H1 (cell line): Measurements from ENCODE around the gene RTN4. TPM values are rescaled to one million over a fixed set of nuclear protein-coding genes. Genes with fewer than 3 reads are reported as not detected.

Experiments
- CTCF ChIA-PET: fragments of 300-600 bp; sonication (Branson Sonifier 250); formaldehyde crosslinking; loops from one replicate; lab custom pipeline; 2021; ENCODE audit not compliant: partially characterized antibody; lab: Charles Lee
- POLR2A ChIA-PET: fragments of 300-600 bp; sonication (Branson Sonifier 250); formaldehyde crosslinking; loops from one replicate; lab custom pipeline; 2021; ENCODE audit warnings: inconsistent platforms; ENCODE audit not compliant: partially characterized antibody; lab: Charles Lee
- DNase-seq, 2 experiments: peaks; one replicate each; pipeline versions ENCODE4 v3.0.0 to v3.0.0-alpha.2; 2010 to 2022; ENCODE audit warnings: low spot score in 2 of 2, low read depth in 1 of 2, mixed read lengths in 1 of 2
- FAIRE-seq: peaks from 2 replicates; lab custom pipeline; 2011; peaks lifted over from hg19 to GRCh38; lab: Jason Lieb, UNC
- H2AFZ ChIP-seq: 2 replicates; pipeline ENCODE4 v1.8.1; 2012; ENCODE audit warnings: low read length, inconsistent platforms
- H2AK5ac ChIP-seq: 2 replicates; pipeline ENCODE4 v1.6.1; 2013; ENCODE audit warnings: low read depth, low read length
- H2BK120ac ChIP-seq: replicated peaks from 2 replicates; pipeline ENCODE3; 2013; ENCODE audit warnings: low read depth, low read length, inconsistent platforms
- H2BK12ac ChIP-seq: 2 replicates; pipeline ENCODE4 v1.6.1; 2013; ENCODE audit warnings: low read depth, low read length
- H2BK15ac ChIP-seq: 2 replicates; pipeline ENCODE4 v1.6.1; 2013; ENCODE audit warnings: low read length
- H2BK20ac ChIP-seq: 2 replicates; pipeline ENCODE4 v1.6.1; 2013; ENCODE audit warnings: low read length
- H2BK5ac ChIP-seq: 2 replicates; pipeline ENCODE4 v1.6.1; 2013; ENCODE audit warnings: low read depth, low read length
- H3K14ac ChIP-seq: 2 replicates; pipeline ENCODE4 v1.6.1; 2013; ENCODE audit warnings: inconsistent platforms; ENCODE audit not compliant: insufficient read length
- H3K18ac ChIP-seq: 2 replicates; pipeline ENCODE4 v1.6.1; 2013; ENCODE audit warnings: low read length; ENCODE audit errors: extremely low read depth
- H3K23ac ChIP-seq: 2 replicates; pipeline ENCODE4 v1.6.1; 2013; ENCODE audit warnings: inconsistent platforms; ENCODE audit not compliant: insufficient read length
- H3K23me2 ChIP-seq: 2 replicates; pipeline ENCODE4 v1.6.1; 2013; ENCODE audit warnings: low read depth, low read length
- H3K27ac ChIP-seq: 2 replicates; pipeline ENCODE4 v1.6.1; 2011; ENCODE audit warnings: low read depth, low read length, inconsistent platforms
- H3K27me3 ChIP-seq, 4 experiments: replicated peaks in 1 of 4; 1 replicate in 1 of 4; 2 replicates in 3 of 4; pipeline versions ENCODE4 v1.6.1 to v1.8.1; 2011 to 2013; ENCODE audit warnings: low read length in 3 of 4, mild to moderate bottlenecking in 3 of 4, inconsistent platforms in 2 of 4, mixed read lengths in 2 of 4, moderate library complexity in 1 of 4; ENCODE audit not compliant: control insufficient read depth in 3 of 4, insufficient read depth in 3 of 4; ENCODE audit errors: extremely low read depth in 1 of 4
- H3K36me3 ChIP-seq, 4 experiments: 2 replicates each; pipeline versions ENCODE4 v1.6.1 to v1.8.1; 2011 to 2013; ENCODE audit warnings: mild to moderate bottlenecking in 4 of 4, low read length in 3 of 4, moderate library complexity in 2 of 4, control low read depth in 1 of 4, inconsistent platforms in 1 of 4; ENCODE audit not compliant: insufficient read depth in 4 of 4, control insufficient read depth in 2 of 4
- H3K4ac ChIP-seq: replicated peaks from 2 replicates; pipeline ENCODE3; 2013; ENCODE audit warnings: low read length, low read depth, mixed read lengths, inconsistent platforms; ENCODE audit not compliant: insufficient read length
- H3K4me1 ChIP-seq, 4 experiments: replicated peaks in 1 of 4; 1 replicate in 1 of 4; 2 replicates in 3 of 4; pipeline versions ENCODE4 v1.6.1 to v1.8.1; 2011 to 2013; ENCODE audit warnings: low read length in 3 of 4, inconsistent platforms in 2 of 4, mixed read lengths in 1 of 4; ENCODE audit not compliant: insufficient read depth in 4 of 4, control insufficient read depth in 3 of 4
- H3K4me2 ChIP-seq, 2 experiments: 2 replicates each; pipeline versions ENCODE4 v1.6.1 to v1.8.1; 2011 to 2013; ENCODE audit warnings: low read depth in 2 of 2, low read length in 2 of 2, control low read depth in 1 of 2, inconsistent platforms in 1 of 2, mild to moderate bottlenecking in 1 of 2; ENCODE audit not compliant: insufficient read depth in 1 of 2
- H3K4me3 ChIP-seq, 4 experiments: fragments of 200-600, 300-600 bp in 1 of 4; sonication (generic), shearing (Covaris generic), sonication (Bioruptor Twin) in 1 of 4; 2 replicates each; pipeline versions ENCODE4 v1.5.1 to v1.8.1; 2011 to 2016; ENCODE audit warnings: low read length in 4 of 4, low read depth in 3 of 4, control low read depth in 2 of 4, inconsistent platforms in 2 of 4, mild to moderate bottlenecking in 2 of 4, mixed read lengths in 1 of 4, moderate library complexity in 1 of 4; ENCODE audit not compliant: insufficient read depth in 2 of 4; ENCODE audit errors: extremely low read depth in 1 of 4
- H3K56ac ChIP-seq: replicated peaks from 2 replicates; pipeline ENCODE3; 2013; ENCODE audit warnings: low read depth, mild to moderate bottlenecking, mixed read lengths, low read length, inconsistent platforms; ENCODE audit not compliant: insufficient read length
- H3K79me1 ChIP-seq: 2 replicates; pipeline ENCODE4 v1.6.1; 2013; ENCODE audit warnings: low read depth, low read length, control low read depth
- H3K79me2 ChIP-seq, 2 experiments: 2 replicates each; pipeline versions ENCODE4 v1.6.1 to v1.8.1; 2012 to 2013; ENCODE audit warnings: low read length in 2 of 2, mild to moderate bottlenecking in 2 of 2, inconsistent platforms in 1 of 2; ENCODE audit not compliant: insufficient read depth in 2 of 2, control insufficient read depth in 1 of 2
- H3K9ac ChIP-seq, 4 experiments: replicated peaks in 1 of 4; 1 replicate in 1 of 4; 2 replicates in 3 of 4; pipeline versions ENCODE4 v1.6.1 to v1.8.1; 2011 to 2013; ENCODE audit warnings: low read depth in 3 of 4, low read length in 3 of 4, control low read depth in 2 of 4, mild to moderate bottlenecking in 2 of 4, moderate library complexity in 2 of 4, inconsistent platforms in 1 of 4; ENCODE audit errors: extremely low read depth in 1 of 4
- H3K9me3 ChIP-seq, 2 experiments: 2 replicates each; pipeline versions ENCODE4 v1.6.1 to v1.8.1; 2012 to 2013; ENCODE audit warnings: mild to moderate bottlenecking in 2 of 2, moderate library complexity in 2 of 2, control low read depth in 1 of 2, inconsistent platforms in 1 of 2, low read depth in 1 of 2, low read length in 1 of 2, mixed read lengths in 1 of 2; ENCODE audit not compliant: insufficient read depth in 2 of 2
- H4K20me1 ChIP-seq, 2 experiments: replicated peaks in 1 of 2; 2 replicates each; pipeline versions ENCODE3 to v1.8.1; 2011 to 2013; ENCODE audit warnings: inconsistent platforms in 2 of 2, low read length in 2 of 2, mild to moderate bottlenecking in 1 of 2; ENCODE audit not compliant: insufficient read depth in 2 of 2, control insufficient read depth in 1 of 2
- H4K5ac ChIP-seq: 2 replicates; pipeline ENCODE4 v1.6.1; 2013; ENCODE audit warnings: low read length, low read depth, mixed read lengths, inconsistent platforms; ENCODE audit not compliant: insufficient read length
- H4K8ac ChIP-seq: 2 replicates; pipeline ENCODE4 v1.8.0; 2013; ENCODE audit warnings: mild to moderate bottlenecking, moderate library complexity, low read length, inconsistent platforms; ENCODE audit not compliant: insufficient read depth; ENCODE audit errors: extremely low read depth
- H4K91ac ChIP-seq: replicated peaks from 2 replicates; pipeline ENCODE3; 2013; ENCODE audit warnings: low read length, mixed read lengths, inconsistent platforms; ENCODE audit not compliant: insufficient read length
- ATF2 ChIP-seq: IDR thresholded peaks from 2 replicates; pipeline ENCODE4 v1.6.1; 2012; ENCODE audit warnings: low read length, inconsistent platforms
- CHD1 ChIP-seq: IDR thresholded peaks from 2 replicates; pipeline ENCODE4 v1.6.1; 2012; ENCODE audit warnings: low read depth, low read length, improper control_type of control experiment
- EGR1 ChIP-seq: IDR thresholded peaks from 2 replicates; pipeline ENCODE4 v1.6.1; 2011; ENCODE audit warnings: low read depth, low read length, borderline replicate concordance
- EZH2 ChIP-seq: fragments of 200-600 bp; sonication (generic); IDR thresholded peaks from 2 replicates; pipeline ENCODE4 v1.7.1; 2012; ENCODE audit warnings: low read depth, mild to moderate bottlenecking, moderate library complexity, low read length, inconsistent platforms; ENCODE audit not compliant: severe bottlenecking
- FOSL1 ChIP-seq: IDR thresholded peaks from 2 replicates; pipeline ENCODE4 v1.6.1; 2011; ENCODE audit warnings: mild to moderate bottlenecking, low read depth, low read length, moderate library complexity; ENCODE audit not compliant: insufficient read depth
- POU5F1 ChIP-seq: IDR thresholded peaks from 2 replicates; pipeline ENCODE4 v1.6.1; 2011; ENCODE audit warnings: low read depth, mild to moderate bottlenecking, low read length, moderate library complexity
- RBBP5 ChIP-seq: IDR thresholded peaks from 2 replicates; pipeline ENCODE4 v1.7.1; 2012; ENCODE audit warnings: low read depth, mild to moderate bottlenecking, inconsistent platforms, low read length, moderate library complexity, borderline replicate concordance
- RXRA ChIP-seq: IDR thresholded peaks from 2 replicates; pipeline ENCODE4 v1.6.1; 2011; ENCODE audit warnings: low read depth, mild to moderate bottlenecking, low read length, moderate library complexity; ENCODE audit not compliant: insufficient read depth
- WGBS, 2 experiments: shearing (Covaris generic) in 1 of 2; methylation state at CpG; one replicate each; pipeline versions ENCODE4 v1.1.6 to v1.1.7; 2013 to 2015; ENCODE audit warnings: low lambda C conversion rate in 2 of 2, mixed read lengths in 2 of 2, inconsistent platforms in 1 of 2, low coverage in 1 of 2, missing lambda C conversion rate in 1 of 2; ENCODE audit not compliant: insufficient replicate concordance in 2 of 2, insufficient coverage in 1 of 2, insufficient read length in 1 of 2; ENCODE audit errors: extremely low coverage in 1 of 2, missing lambda C conversion rate in 1 of 2; 5-methylcytosine and 5-hydroxymethylcytosine counted together
- polyA plus RNA-seq, 7 experiments: library from polyadenylated mRNA; depleted of rRNA in 3 of 7; stranded (reverse) in 5 of 7; unstranded in 2 of 7; fragments of >200 nt in 5 of 7; fragments of 200-250 nt in 2 of 7; gene quantifications; 1 replicate in 5 of 7; 2 replicates in 1 of 7; 4 replicates in 1 of 7; pipeline versions ENCODE4 v1.2.1 to v1.2.3, GENCODE V29; 2011 to 2013; ENCODE audit warnings: missing spikeins in 2 of 7, mixed read lengths in 2 of 7
- total RNA-seq: library from RNA; stranded (reverse); fragmentation: NEBNext Ultra II Directional; extraction: Animal tissue kit (Norgen Biotek cat#: 25700); gene quantifications from 2 replicates; pipeline ENCODE4 v1.2.1, GENCODE V29; 2021

The RTN4 gene
- total and polyA plus RNA-seq, 2 of the 8 experiments (the other 6 are each of a cell fraction or from before 2014, with no cell fraction given): 179 to 242 TPM

GRCh38 chr2:55096586-55096985 is 46.3 kb upstream of the RTN4 start:
- Histone ChIP-seq H4K8ac (no peak overlapping the region), H3K79me2 (no peaks in the 10 kb centered on the region), H3K36me3 (no peaks in the 10 kb centered on the region), H3K4me2 (no peak overlapping the region), H4K5ac (no peak overlapping the region), H3K27ac (no peak overlapping the region), H4K20me1 (no peaks in the 10 kb centered on the region), H3K4me3 (no peak overlapping the region), H2AK5ac (no peak overlapping the region), H2AFZ (no peak overlapping the region), H3K14ac (no peak overlapping the region), H3K79me1 (no peaks in the 10 kb centered on the region), H2BK15ac (no peak overlapping the region), H2BK120ac (no peak overlapping the region), H2BK20ac (no peak overlapping the region), H3K4me1 (peaks cover 0 to 6% (median 1%) of the 10 kb centered on the region in 4 experiments; a peak in 3 of 7 replicates), H3K4ac (no peak overlapping the region), H4K91ac (no peak overlapping the region), H2BK5ac (no peak overlapping the region), H3K23ac (no peak overlapping the region), H3K9ac (no peak overlapping the region), H3K23me2 (no peaks in the 10 kb centered on the region), H3K27me3 (no peaks in the 10 kb centered on the region), H2BK12ac (no peak overlapping the region), H3K56ac (no peak overlapping the region), H3K18ac (no peak overlapping the region), H3K9me3 (no peaks in the 10 kb centered on the region)
- WGBS, 2 experiments: 91% methylated on average over 3 of the region's 3 CpGs; no CpG with 5 or more reads in 1 of the 2 experiments
- ChIA-PET CTCF (interaction anchor here (1.2 to 1.4 kb wide), 2 partner anchors 15 to 82 kb away, joined by 4 to 5 read pairs; no protein-coding TSS in a partner anchor), POLR2A (interaction anchor here (1.4 to 1.5 kb wide), 2 partner anchors 12 to 48 kb away, joined by 3 to 4 read pairs; no protein-coding TSS in a partner anchor)
- TF ChIP-seq EGR1: no peak
- no peak for TF ChIP-seq POU5F1
- no peak for TF ChIP-seq RBBP5
- TF ChIP-seq FOSL1: no peak
- no peak for TF ChIP-seq RXRA
- no peak for TF ChIP-seq CHD1
- no peak for TF ChIP-seq EZH2
- no peak for TF ChIP-seq ATF2
- FAIRE-seq: no peak
- no peak for DNase-seq
